OCI-LY1 (cell line): ENCODE results near the gene SRPRB.

ENCODE experiments used
- EZH2 ChIP-seq: fragments of 200-600 bp; sonication (generic), shearing (Covaris generic); IDR thresholded peaks from 2 replicates; pipeline ENCODE4 v1.8.0; 2017; ENCODE audit warnings: borderline replicate concordance, mixed run types, mild to moderate bottlenecking, antibody characterized with exemption, low read length, moderate library complexity, mixed read lengths
- TF ChIP-seq, protein P1 (sequence below): fragments of 200-600 bp; sonication (generic), shearing (Covaris generic); IDR thresholded peaks from 2 replicates; pipeline ENCODE4 v1.5.1; 2017; ENCODE audit warnings: mild to moderate bottlenecking, antibody characterized with exemption, low read length, moderate library complexity, mixed read lengths

DNA sequence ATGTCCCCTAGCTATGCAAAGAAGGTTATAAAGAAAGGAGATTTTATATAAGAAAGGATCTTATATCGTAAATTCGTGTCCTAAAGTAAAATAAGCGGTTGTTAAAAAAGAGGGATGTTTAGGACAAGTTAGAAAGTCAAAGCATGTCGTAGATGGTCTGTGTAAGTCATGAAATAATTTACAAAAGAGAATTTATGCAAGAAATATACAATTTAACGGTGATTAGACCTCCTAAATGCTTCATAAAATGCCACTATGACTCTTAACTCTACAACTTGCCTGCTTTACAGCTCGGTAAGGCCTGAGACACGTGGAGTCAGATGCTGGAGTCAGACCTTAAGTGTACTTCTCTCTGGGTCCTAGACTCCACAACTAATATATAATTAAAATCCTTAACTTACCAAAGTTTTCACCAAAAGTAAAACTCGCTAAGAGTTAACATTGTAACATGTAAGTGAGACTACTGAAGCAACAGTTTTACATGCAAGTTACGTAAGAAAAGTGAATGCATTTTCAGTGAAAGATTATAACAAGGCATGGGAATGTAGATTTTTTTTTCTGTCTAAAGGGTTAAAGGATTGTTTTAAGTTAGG, 13.3 kb upstream of the SRPRB start:
- TF ChIP-seq, protein P1, sequence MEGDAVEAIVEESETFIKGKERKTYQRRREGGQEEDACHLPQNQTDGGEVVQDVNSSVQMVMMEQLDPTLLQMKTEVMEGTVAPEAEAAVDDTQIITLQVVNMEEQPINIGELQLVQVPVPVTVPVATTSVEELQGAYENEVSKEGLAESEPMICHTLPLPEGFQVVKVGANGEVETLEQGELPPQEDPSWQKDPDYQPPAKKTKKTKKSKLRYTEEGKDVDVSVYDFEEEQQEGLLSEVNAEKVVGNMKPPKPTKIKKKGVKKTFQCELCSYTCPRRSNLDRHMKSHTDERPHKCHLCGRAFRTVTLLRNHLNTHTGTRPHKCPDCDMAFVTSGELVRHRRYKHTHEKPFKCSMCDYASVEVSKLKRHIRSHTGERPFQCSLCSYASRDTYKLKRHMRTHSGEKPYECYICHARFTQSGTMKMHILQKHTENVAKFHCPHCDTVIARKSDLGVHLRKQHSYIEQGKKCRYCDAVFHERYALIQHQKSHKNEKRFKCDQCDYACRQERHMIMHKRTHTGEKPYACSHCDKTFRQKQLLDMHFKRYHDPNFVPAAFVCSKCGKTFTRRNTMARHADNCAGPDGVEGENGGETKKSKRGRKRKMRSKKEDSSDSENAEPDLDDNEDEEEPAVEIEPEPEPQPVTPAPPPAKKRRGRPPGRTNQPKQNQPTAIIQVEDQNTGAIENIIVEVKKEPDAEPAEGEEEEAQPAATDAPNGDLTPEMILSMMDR = no peak
- TF ChIP-seq EZH2 = no peak
